Type B pancreatic cell (in vitro differentiated cells): ENCODE results near the gene FBXW7. TPM values are rescaled to one million over a fixed set of nuclear protein-coding genes. Genes with fewer than 3 reads are reported as not detected.

Experiments
- DNase-seq: peaks from one replicate; pipeline ENCODE4 v3.0.0; 2021; ENCODE audit warnings: mixed read lengths; ENCODE audit not compliant: unreplicated experiment; ENCODE audit errors: extremely low spot score
- H3K27ac Mint-ChIP-seq: 2 replicates; pipeline ENCODE4 v1.8.0; 2021; ENCODE audit warnings: mild to moderate bottlenecking, mixed read lengths
- H3K27me3 Mint-ChIP-seq: 2 replicates; pipeline ENCODE4 v1.8.0; 2021; ENCODE audit warnings: mixed read lengths
- H3K36me3 Mint-ChIP-seq: 2 replicates; pipeline ENCODE4 v1.8.0; 2021; ENCODE audit warnings: mixed read lengths
- H3K4me1 Mint-ChIP-seq: one replicate; pipeline ENCODE4 v1.8.0; 2021; ENCODE audit warnings: mixed read lengths; ENCODE audit not compliant: unreplicated experiment
- H3K4me3 Mint-ChIP-seq: 2 replicates; pipeline ENCODE4 v1.8.0; 2021; ENCODE audit warnings: mild to moderate bottlenecking, mixed read lengths
- H3K9me3 Mint-ChIP-seq: 2 replicates; pipeline ENCODE4 v1.8.0; 2021; ENCODE audit warnings: mixed read lengths
- CTCF ChIP-seq: fragments of 200-600 bp; sonication (generic); conservative IDR thresholded peaks from 2 replicates; pipeline ENCODE4 v1.5.0; 2021; ENCODE audit warnings: antibody characterized with exemption, mild to moderate bottlenecking
- total RNA-seq: library from RNA; stranded (reverse); gene quantifications from 2 replicates; pipeline ENCODE4 v1.2.1, GENCODE V29; 2021; ENCODE audit warnings: low replicate concordance

FBXW7 gene
- total RNA-seq, 1 donor from 2014 or later, result 53.0 TPM

GRCh38 chr4:152348670-152349069 is 187.2 kb downstream of the FBXW7 start:
- Mint-ChIP-seq H3K27me3 (no peaks in the 10 kb centered on the region), H3K4me3 (no peak overlapping the region), H3K36me3 (peaks cover 15% of the 10 kb centered on the region), H3K4me1 (peaks cover 19% of the 10 kb centered on the region), H3K27ac (no peak overlapping the region), H3K9me3 (no peaks in the 10 kb centered on the region)
- TF ChIP-seq CTCF, result peak; percentile 53
- no peak for DNase-seq

GRCh38 chr4:152346979-152347378 is 188.9 kb downstream of the FBXW7 start:
- no peak overlapping the region for H3K4me3 Mint-ChIP-seq
- no peaks in the 10 kb centered on the region for H3K27me3 Mint-ChIP-seq
- H3K9me3 Mint-ChIP-seq, result no peaks in the 10 kb centered on the region
- H3K36me3 Mint-ChIP-seq, result peaks cover 22% of the 10 kb centered on the region
- TF ChIP-seq CTCF, result no peak
- peaks cover 9% of the 10 kb centered on the region for H3K4me1 Mint-ChIP-seq
- no peak overlapping the region for H3K27ac Mint-ChIP-seq
- DNase-seq, result no peak

- Mint-ChIP-seq H3K36me3 (peaks cover 25% of the 10 kb centered on the region), H3K4me1 (peaks cover 8% of the 10 kb centered on the region)
- TF ChIP-seq CTCF, result no peak
These were observed 189.4 kb downstream of the FBXW7 start for GRCh38 chr4:152346526-152346925.

GRCh38 chr4:152344001-152344400 is 191.9 kb downstream of the FBXW7 start:
- H3K36me3 Mint-ChIP-seq, result peaks cover 40% of the 10 kb centered on the region

More at GRCh38 chr4:152346526-152346925, 189.4 kb downstream of the FBXW7 start:
- Mint-ChIP-seq H3K4me3 (no peak overlapping the region), H3K27ac (no peak overlapping the region), H3K9me3 (no peaks in the 10 kb centered on the region), H3K27me3 (no peaks in the 10 kb centered on the region)
- no peak for DNase-seq

GRCh38 chr4:152342293-152342692 is 193.6 kb downstream of the FBXW7 start:
- no peak overlapping the region for H3K4me3 Mint-ChIP-seq
- peaks cover 5% of the 10 kb centered on the region for H3K4me1 Mint-ChIP-seq
- H3K27me3 Mint-ChIP-seq, result no peaks in the 10 kb centered on the region
- no peak for DNase-seq
- no peak overlapping the region for H3K27ac Mint-ChIP-seq
- no peaks in the 10 kb centered on the region for H3K9me3 Mint-ChIP-seq
- no peak for TF ChIP-seq CTCF
- H3K36me3 Mint-ChIP-seq, result peaks cover 40% of the 10 kb centered on the region

More at GRCh38 chr4:152344001-152344400, 191.9 kb downstream of the FBXW7 start:
- Mint-ChIP-seq H3K9me3 (no peaks in the 10 kb centered on the region), H3K27ac (no peak overlapping the region), H3K4me1 (peaks cover 5% of the 10 kb centered on the region), H3K27me3 (no peaks in the 10 kb centered on the region), H3K4me3 (no peak overlapping the region)
- TF ChIP-seq CTCF, result no peak
- DNase-seq, result no peak

GRCh38 chr4:152340818-152341217 is 195.1 kb downstream of the FBXW7 start:
- TF ChIP-seq CTCF, result no peak
- Mint-ChIP-seq H3K9me3 (no peaks in the 10 kb centered on the region), H3K4me1 (no peaks in the 10 kb centered on the region), H3K27ac (no peak overlapping the region), H3K27me3 (no peaks in the 10 kb centered on the region), H3K36me3 (peaks cover 30% of the 10 kb centered on the region), H3K4me3 (no peak overlapping the region)
- DNase-seq, result no peak
